ENCODE measurements around the gene SPTA1. TPM values are rescaled to one million over a fixed set of nuclear protein-coding genes. Genes with fewer than 3 reads are reported as not detected.

SPTA1 gene
- total RNA-seq, 2 experiments from 2014 or later, result 0.44 TPM; not detected in 1

DNA sequence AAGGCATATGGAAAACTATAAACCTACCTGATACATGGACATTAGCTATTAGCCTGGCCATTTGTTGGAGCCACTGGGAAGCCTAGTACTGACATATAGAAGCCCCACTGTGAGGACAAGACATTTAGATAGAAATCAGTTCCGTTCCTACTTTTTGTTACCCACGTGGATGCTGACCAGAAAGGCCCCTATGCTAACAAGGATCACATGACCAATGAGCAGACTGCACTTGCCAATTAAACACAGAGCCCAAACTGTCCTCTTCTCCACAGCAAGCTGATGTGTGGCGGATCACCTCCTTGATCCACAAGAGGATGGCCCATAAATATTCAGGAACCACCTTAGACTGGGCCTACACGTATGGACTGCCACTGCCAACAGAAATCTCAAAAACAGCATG, 45.2 kb upstream of the SPTA1 start:
- Histone ChIP-seq H3K9me3 (ENCODE audit: low read length) (no peaks in the 10 kb centered on the region), H3K36me3 (ENCODE audit: insufficient read depth, low read length) (no peaks in the 10 kb centered on the region), H3K27ac (ENCODE audit: low read depth, low read length, poor library complexity, severe bottlenecking) (no peak overlapping the region), H2AFZ (ENCODE audit: low read length) (no peak overlapping the region), H3K79me2 (ENCODE audit: insufficient read depth, low read depth, low read length) (no peaks in the 10 kb centered on the region), H3K4me3 (ENCODE audit: low read depth, low read length, poor library complexity, severe bottlenecking) (no peak overlapping the region), H3K4me1 (ENCODE audit: insufficient read depth, low read length, poor library complexity, severe bottlenecking) (no peaks in the 10 kb centered on the region), H4K20me1 (ENCODE audit: insufficient read depth, low read length) (no peaks in the 10 kb centered on the region), H3K4me2 (ENCODE audit: low read length) (no peak overlapping the region), H3K9me2 (ENCODE audit: insufficient read depth, low read length) (no peaks in the 10 kb centered on the region)
- no peak for TF ChIP-seq EZH2phosphoT487 (IDR thresholded peaks at IDR 0.05; ENCODE audit: borderline replicate concordance, low read depth, low read length)
- TF ChIP-seq, protein P1, sequence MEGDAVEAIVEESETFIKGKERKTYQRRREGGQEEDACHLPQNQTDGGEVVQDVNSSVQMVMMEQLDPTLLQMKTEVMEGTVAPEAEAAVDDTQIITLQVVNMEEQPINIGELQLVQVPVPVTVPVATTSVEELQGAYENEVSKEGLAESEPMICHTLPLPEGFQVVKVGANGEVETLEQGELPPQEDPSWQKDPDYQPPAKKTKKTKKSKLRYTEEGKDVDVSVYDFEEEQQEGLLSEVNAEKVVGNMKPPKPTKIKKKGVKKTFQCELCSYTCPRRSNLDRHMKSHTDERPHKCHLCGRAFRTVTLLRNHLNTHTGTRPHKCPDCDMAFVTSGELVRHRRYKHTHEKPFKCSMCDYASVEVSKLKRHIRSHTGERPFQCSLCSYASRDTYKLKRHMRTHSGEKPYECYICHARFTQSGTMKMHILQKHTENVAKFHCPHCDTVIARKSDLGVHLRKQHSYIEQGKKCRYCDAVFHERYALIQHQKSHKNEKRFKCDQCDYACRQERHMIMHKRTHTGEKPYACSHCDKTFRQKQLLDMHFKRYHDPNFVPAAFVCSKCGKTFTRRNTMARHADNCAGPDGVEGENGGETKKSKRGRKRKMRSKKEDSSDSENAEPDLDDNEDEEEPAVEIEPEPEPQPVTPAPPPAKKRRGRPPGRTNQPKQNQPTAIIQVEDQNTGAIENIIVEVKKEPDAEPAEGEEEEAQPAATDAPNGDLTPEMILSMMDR (conservative IDR thresholded peaks at IDR 0.05; ENCODE audit: low read length), result no peak
- ChIA-PET CTCF (ENCODE audit: unreplicated experiment) (no interaction called here), POLR2A (interaction anchor here (0.9 kb wide), 1 partner anchor 11 kb away, joined by 3 read pairs; the partner anchor contains the start of gene OR6K3)
- intact Hi-C loops (cut with micrococcal nuclease; ENCODE audit: unreplicated experiment), result no loop called here
- BruUV-seq (replicated peaks), result no TSS peak
- no peak for DNase-seq (ENCODE audit: low spot score)

GRCh38 chr1:158730453-158730852, 43.9 kb upstream of the SPTA1 start:
- H3K9me2 ChIP-seq (ENCODE audit: insufficient read depth, low read length), result no peaks in the 10 kb centered on the region
- no TSS peak for BruUV-seq (replicated peaks)
- H2AFZ ChIP-seq (ENCODE audit: low read length), result no peak overlapping the region
- intact Hi-C loops (cut with micrococcal nuclease; ENCODE audit: unreplicated experiment), result no loop called here
- CTCF ChIA-PET (ENCODE audit: unreplicated experiment), result no interaction called here
- H3K79me2 ChIP-seq (ENCODE audit: insufficient read depth, low read depth, low read length), result no peaks in the 10 kb centered on the region
- TF ChIP-seq, protein P1 (conservative IDR thresholded peaks at IDR 0.05; ENCODE audit: low read length), result no peak
- no peak for TF ChIP-seq EZH2phosphoT487 (IDR thresholded peaks at IDR 0.05; ENCODE audit: borderline replicate concordance, low read depth, low read length)
- POLR2A ChIA-PET, result interaction anchor here (1.1 kb wide), 1 partner anchor 13 kb away, joined by 6 read pairs; no protein-coding TSS in a partner anchor
- H3K36me3 ChIP-seq (ENCODE audit: insufficient read depth, low read length), result no peaks in the 10 kb centered on the region
- H3K27ac ChIP-seq (ENCODE audit: low read depth, low read length, poor library complexity, severe bottlenecking), result no peak overlapping the region
- no peak overlapping the region for H3K4me3 ChIP-seq (ENCODE audit: low read depth, low read length, poor library complexity, severe bottlenecking)
- DNase-seq (ENCODE audit: low spot score), result no peak
- H4K20me1 ChIP-seq (ENCODE audit: insufficient read depth, low read length), result no peaks in the 10 kb centered on the region
- H3K4me2 ChIP-seq (ENCODE audit: low read length), result no peak overlapping the region
- no peaks in the 10 kb centered on the region for H3K4me1 ChIP-seq (ENCODE audit: insufficient read depth, low read length, poor library complexity, severe bottlenecking)
- no peaks in the 10 kb centered on the region for H3K9me3 ChIP-seq (ENCODE audit: low read length)

GRCh38 chr1:158728510-158729225, 42.2 kb upstream of the SPTA1 start:
- H3K79me2 ChIP-seq (ENCODE audit: insufficient read depth, low read depth, low read length), result no peaks in the 10 kb centered on the region
- ChIA-PET POLR2A (no interaction called here), CTCF (ENCODE audit: unreplicated experiment) (no interaction called here)
- H2AFZ ChIP-seq (ENCODE audit: low read length), result no peak overlapping the region
- no peaks in the 10 kb centered on the region for H3K36me3 ChIP-seq (ENCODE audit: insufficient read depth, low read length)
- BruUV-seq (replicated peaks), result no TSS peak
- H3K27ac ChIP-seq (ENCODE audit: low read depth, low read length, poor library complexity, severe bottlenecking), result no peak overlapping the region
- DNase-seq (ENCODE audit: low spot score), result no peak
- H4K20me1 ChIP-seq (ENCODE audit: insufficient read depth, low read length), result no peaks in the 10 kb centered on the region
- H3K4me1 ChIP-seq (ENCODE audit: insufficient read depth, low read length, poor library complexity, severe bottlenecking), result no peaks in the 10 kb centered on the region
- H3K9me2 ChIP-seq (ENCODE audit: insufficient read depth, low read length), result no peaks in the 10 kb centered on the region
- H3K4me3 ChIP-seq (ENCODE audit: low read depth, low read length, poor library complexity, severe bottlenecking), result no peak overlapping the region
- H3K4me2 ChIP-seq (ENCODE audit: low read length), result no peak overlapping the region
- TF ChIP-seq EZH2phosphoT487 (IDR thresholded peaks at IDR 0.05; ENCODE audit: borderline replicate concordance, low read depth, low read length), result no peak
- TF ChIP-seq, protein P1 (conservative IDR thresholded peaks at IDR 0.05; ENCODE audit: low read length), result no peak
- H3K9me3 ChIP-seq (ENCODE audit: low read length), result no peaks in the 10 kb centered on the region
- intact Hi-C loops (cut with micrococcal nuclease; ENCODE audit: unreplicated experiment), result no loop called here

All from OCI-LY7 (cell line).